H1 (cell line): ENCODE measurements around the gene DRC7. TPM values are rescaled to one million over a fixed set of nuclear protein-coding genes. Genes with fewer than 3 reads are reported as not detected.

Source experiments
- CTCF ChIA-PET: fragments of 300-600 bp; sonication (Branson Sonifier 250); formaldehyde crosslinking; loops from one replicate; lab custom pipeline; 2021; ENCODE audit not compliant: partially characterized antibody; lab: Charles Lee
- POLR2A ChIA-PET: fragments of 300-600 bp; sonication (Branson Sonifier 250); formaldehyde crosslinking; loops from one replicate; lab custom pipeline; 2021; ENCODE audit warnings: inconsistent platforms; ENCODE audit not compliant: partially characterized antibody; lab: Charles Lee
- DNase-seq, 2 experiments: peaks; one replicate each; pipeline versions ENCODE4 v3.0.0 to v3.0.0-alpha.2; 2010 to 2022; ENCODE audit warnings: low spot score in 2 of 2, low read depth in 1 of 2, mixed read lengths in 1 of 2
- FAIRE-seq: peaks from 2 replicates; lab custom pipeline; 2011; peaks lifted over from hg19 to GRCh38; lab: Jason Lieb, UNC
- H2AFZ ChIP-seq: 2 replicates; pipeline ENCODE4 v1.8.1; 2012; ENCODE audit warnings: low read length, inconsistent platforms
- H2AK5ac ChIP-seq: 2 replicates; pipeline ENCODE4 v1.6.1; 2013; ENCODE audit warnings: low read depth, low read length
- H2BK120ac ChIP-seq: replicated peaks from 2 replicates; pipeline ENCODE3; 2013; ENCODE audit warnings: low read depth, low read length, inconsistent platforms
- H2BK12ac ChIP-seq: 2 replicates; pipeline ENCODE4 v1.6.1; 2013; ENCODE audit warnings: low read depth, low read length
- H2BK15ac ChIP-seq: 2 replicates; pipeline ENCODE4 v1.6.1; 2013; ENCODE audit warnings: low read length
- H2BK20ac ChIP-seq: 2 replicates; pipeline ENCODE4 v1.6.1; 2013; ENCODE audit warnings: low read length
- H2BK5ac ChIP-seq: 2 replicates; pipeline ENCODE4 v1.6.1; 2013; ENCODE audit warnings: low read depth, low read length
- H3K14ac ChIP-seq: 2 replicates; pipeline ENCODE4 v1.6.1; 2013; ENCODE audit warnings: inconsistent platforms; ENCODE audit not compliant: insufficient read length
- H3K18ac ChIP-seq: 2 replicates; pipeline ENCODE4 v1.6.1; 2013; ENCODE audit warnings: low read length; ENCODE audit errors: extremely low read depth
- H3K23ac ChIP-seq: 2 replicates; pipeline ENCODE4 v1.6.1; 2013; ENCODE audit warnings: inconsistent platforms; ENCODE audit not compliant: insufficient read length
- H3K23me2 ChIP-seq: 2 replicates; pipeline ENCODE4 v1.6.1; 2013; ENCODE audit warnings: low read depth, low read length
- H3K27ac ChIP-seq: 2 replicates; pipeline ENCODE4 v1.6.1; 2011; ENCODE audit warnings: low read depth, low read length, inconsistent platforms
- H3K27me3 ChIP-seq, 4 experiments: replicated peaks in 1 of 4; 1 replicate in 1 of 4; 2 replicates in 3 of 4; pipeline versions ENCODE4 v1.6.1 to v1.8.1; 2011 to 2013; ENCODE audit warnings: low read length in 3 of 4, mild to moderate bottlenecking in 3 of 4, inconsistent platforms in 2 of 4, mixed read lengths in 2 of 4, moderate library complexity in 1 of 4; ENCODE audit not compliant: control insufficient read depth in 3 of 4, insufficient read depth in 3 of 4; ENCODE audit errors: extremely low read depth in 1 of 4
- H3K36me3 ChIP-seq, 4 experiments: 2 replicates each; pipeline versions ENCODE4 v1.6.1 to v1.8.1; 2011 to 2013; ENCODE audit warnings: mild to moderate bottlenecking in 4 of 4, low read length in 3 of 4, moderate library complexity in 2 of 4, control low read depth in 1 of 4, inconsistent platforms in 1 of 4; ENCODE audit not compliant: insufficient read depth in 4 of 4, control insufficient read depth in 2 of 4
- H3K4ac ChIP-seq: replicated peaks from 2 replicates; pipeline ENCODE3; 2013; ENCODE audit warnings: low read length, low read depth, mixed read lengths, inconsistent platforms; ENCODE audit not compliant: insufficient read length
- H3K4me1 ChIP-seq, 4 experiments: replicated peaks in 1 of 4; 1 replicate in 1 of 4; 2 replicates in 3 of 4; pipeline versions ENCODE4 v1.6.1 to v1.8.1; 2011 to 2013; ENCODE audit warnings: low read length in 3 of 4, inconsistent platforms in 2 of 4, mixed read lengths in 1 of 4; ENCODE audit not compliant: insufficient read depth in 4 of 4, control insufficient read depth in 3 of 4
- H3K4me2 ChIP-seq, 2 experiments: 2 replicates each; pipeline versions ENCODE4 v1.6.1 to v1.8.1; 2011 to 2013; ENCODE audit warnings: low read depth in 2 of 2, low read length in 2 of 2, control low read depth in 1 of 2, inconsistent platforms in 1 of 2, mild to moderate bottlenecking in 1 of 2; ENCODE audit not compliant: insufficient read depth in 1 of 2
- H3K4me3 ChIP-seq, 4 experiments: fragments of 200-600, 300-600 bp in 1 of 4; sonication (generic), shearing (Covaris generic), sonication (Bioruptor Twin) in 1 of 4; 2 replicates each; pipeline versions ENCODE4 v1.5.1 to v1.8.1; 2011 to 2016; ENCODE audit warnings: low read length in 4 of 4, low read depth in 3 of 4, control low read depth in 2 of 4, inconsistent platforms in 2 of 4, mild to moderate bottlenecking in 2 of 4, mixed read lengths in 1 of 4, moderate library complexity in 1 of 4; ENCODE audit not compliant: insufficient read depth in 2 of 4; ENCODE audit errors: extremely low read depth in 1 of 4
- H3K56ac ChIP-seq: replicated peaks from 2 replicates; pipeline ENCODE3; 2013; ENCODE audit warnings: low read depth, mild to moderate bottlenecking, mixed read lengths, low read length, inconsistent platforms; ENCODE audit not compliant: insufficient read length
- H3K79me1 ChIP-seq: 2 replicates; pipeline ENCODE4 v1.6.1; 2013; ENCODE audit warnings: low read depth, low read length, control low read depth
- H3K79me2 ChIP-seq, 2 experiments: 2 replicates each; pipeline versions ENCODE4 v1.6.1 to v1.8.1; 2012 to 2013; ENCODE audit warnings: low read length in 2 of 2, mild to moderate bottlenecking in 2 of 2, inconsistent platforms in 1 of 2; ENCODE audit not compliant: insufficient read depth in 2 of 2, control insufficient read depth in 1 of 2
- H3K9ac ChIP-seq, 4 experiments: replicated peaks in 1 of 4; 1 replicate in 1 of 4; 2 replicates in 3 of 4; pipeline versions ENCODE4 v1.6.1 to v1.8.1; 2011 to 2013; ENCODE audit warnings: low read depth in 3 of 4, low read length in 3 of 4, control low read depth in 2 of 4, mild to moderate bottlenecking in 2 of 4, moderate library complexity in 2 of 4, inconsistent platforms in 1 of 4; ENCODE audit errors: extremely low read depth in 1 of 4
- H3K9me3 ChIP-seq, 2 experiments: 2 replicates each; pipeline versions ENCODE4 v1.6.1 to v1.8.1; 2012 to 2013; ENCODE audit warnings: mild to moderate bottlenecking in 2 of 2, moderate library complexity in 2 of 2, control low read depth in 1 of 2, inconsistent platforms in 1 of 2, low read depth in 1 of 2, low read length in 1 of 2, mixed read lengths in 1 of 2; ENCODE audit not compliant: insufficient read depth in 2 of 2
- H4K20me1 ChIP-seq, 2 experiments: replicated peaks in 1 of 2; 2 replicates each; pipeline versions ENCODE3 to v1.8.1; 2011 to 2013; ENCODE audit warnings: inconsistent platforms in 2 of 2, low read length in 2 of 2, mild to moderate bottlenecking in 1 of 2; ENCODE audit not compliant: insufficient read depth in 2 of 2, control insufficient read depth in 1 of 2
- H4K5ac ChIP-seq: 2 replicates; pipeline ENCODE4 v1.6.1; 2013; ENCODE audit warnings: low read length, low read depth, mixed read lengths, inconsistent platforms; ENCODE audit not compliant: insufficient read length
- H4K8ac ChIP-seq: 2 replicates; pipeline ENCODE4 v1.8.0; 2013; ENCODE audit warnings: mild to moderate bottlenecking, moderate library complexity, low read length, inconsistent platforms; ENCODE audit not compliant: insufficient read depth; ENCODE audit errors: extremely low read depth
- H4K91ac ChIP-seq: replicated peaks from 2 replicates; pipeline ENCODE3; 2013; ENCODE audit warnings: low read length, mixed read lengths, inconsistent platforms; ENCODE audit not compliant: insufficient read length
- CHD2 ChIP-seq: IDR thresholded peaks from 2 replicates; pipeline ENCODE4 v1.6.1; 2012; ENCODE audit warnings: low read length, improper control_type of control experiment
- FOSL1 ChIP-seq: IDR thresholded peaks from 2 replicates; pipeline ENCODE4 v1.6.1; 2011; ENCODE audit warnings: mild to moderate bottlenecking, low read depth, low read length, moderate library complexity; ENCODE audit not compliant: insufficient read depth
- HDAC2 ChIP-seq, 2 experiments: fragments of 300-600 bp in 1 of 2; sonication (generic) in 1 of 2; IDR thresholded peaks; 2 replicates each; pipeline ENCODE4 v1.6.1; 2011 to 2012; ENCODE audit warnings: low read depth in 2 of 2, low read length in 2 of 2, mild to moderate bottlenecking in 2 of 2, moderate library complexity in 2 of 2, borderline replicate concordance in 1 of 2, inconsistent platforms in 1 of 2
- HDAC6 ChIP-seq: IDR thresholded peaks from one replicate; pipeline ENCODE4 v1.7.1; 2012; ENCODE audit warnings: low read depth, mild to moderate bottlenecking, inconsistent platforms, low read length, moderate library complexity
- JUND ChIP-seq: IDR thresholded peaks from 2 replicates; pipeline ENCODE4 v1.6.1; 2011; ENCODE audit warnings: mild to moderate bottlenecking, improper control_type of control experiment, low read length
- KDM1A ChIP-seq: fragments of 200-600, 300-600 bp; sonication (generic); IDR thresholded peaks from 2 replicates; pipeline ENCODE4 v1.7.1; 2016; ENCODE audit warnings: mild to moderate bottlenecking, low read length, borderline replicate concordance
- MAFK ChIP-seq: IDR thresholded peaks from 2 replicates; pipeline ENCODE4 v1.6.1; 2012; ENCODE audit warnings: low read depth, mild to moderate bottlenecking, improper control_type of control experiment, low read length
- POLR2AphosphoS5 ChIP-seq: IDR thresholded peaks from 2 replicates; pipeline ENCODE4 v1.6.1; 2011; ENCODE audit warnings: low read depth, low read length
- SIX5 ChIP-seq: IDR thresholded peaks from 2 replicates; pipeline ENCODE4 v1.6.1; 2011; ENCODE audit warnings: mild to moderate bottlenecking, low read depth, low read length
- TAF1 ChIP-seq: IDR thresholded peaks from 2 replicates; pipeline ENCODE4 v1.6.1; 2011; ENCODE audit warnings: mild to moderate bottlenecking, low read depth, low read length
- TCF12 ChIP-seq: IDR thresholded peaks from 2 replicates; pipeline ENCODE4 v1.6.1; 2011; ENCODE audit warnings: low read depth, mild to moderate bottlenecking, low read length
- TEAD4 ChIP-seq: IDR thresholded peaks from 2 replicates; pipeline ENCODE4 v1.6.1; 2012; ENCODE audit warnings: low read depth, low read length, inconsistent platforms, mixed read lengths
- WGBS, 2 experiments: shearing (Covaris generic) in 1 of 2; methylation state at CpG; one replicate each; pipeline versions ENCODE4 v1.1.6 to v1.1.7; 2013 to 2015; ENCODE audit warnings: low lambda C conversion rate in 2 of 2, mixed read lengths in 2 of 2, inconsistent platforms in 1 of 2, low coverage in 1 of 2, missing lambda C conversion rate in 1 of 2; ENCODE audit not compliant: insufficient replicate concordance in 2 of 2, insufficient coverage in 1 of 2, insufficient read length in 1 of 2; ENCODE audit errors: extremely low coverage in 1 of 2, missing lambda C conversion rate in 1 of 2; 5-methylcytosine and 5-hydroxymethylcytosine counted together
- polyA plus RNA-seq, 7 experiments: library from polyadenylated mRNA; depleted of rRNA in 3 of 7; stranded (reverse) in 5 of 7; unstranded in 2 of 7; fragments of >200 nt in 5 of 7; fragments of 200-250 nt in 2 of 7; gene quantifications; 1 replicate in 5 of 7; 2 replicates in 1 of 7; 4 replicates in 1 of 7; pipeline versions ENCODE4 v1.2.1 to v1.2.3, GENCODE V29; 2011 to 2013; ENCODE audit warnings: missing spikeins in 2 of 7, mixed read lengths in 2 of 7
- total RNA-seq: library from RNA; stranded (reverse); fragmentation: NEBNext Ultra II Directional; extraction: Animal tissue kit (Norgen Biotek cat#: 25700); gene quantifications from 2 replicates; pipeline ENCODE4 v1.2.1, GENCODE V29; 2021
- TF ChIP-seq, protein P1 (sequence below): IDR thresholded peaks from 2 replicates; pipeline ENCODE4 v1.6.1; 2012; ENCODE audit warnings: low read length, inconsistent platforms

DRC7 gene
- total and polyA plus RNA-seq, 2 of the 8 experiments (the other 6 are each of a cell fraction or from before 2014, with no cell fraction given) = 0.14 TPM; not detected in 1

DNA sequence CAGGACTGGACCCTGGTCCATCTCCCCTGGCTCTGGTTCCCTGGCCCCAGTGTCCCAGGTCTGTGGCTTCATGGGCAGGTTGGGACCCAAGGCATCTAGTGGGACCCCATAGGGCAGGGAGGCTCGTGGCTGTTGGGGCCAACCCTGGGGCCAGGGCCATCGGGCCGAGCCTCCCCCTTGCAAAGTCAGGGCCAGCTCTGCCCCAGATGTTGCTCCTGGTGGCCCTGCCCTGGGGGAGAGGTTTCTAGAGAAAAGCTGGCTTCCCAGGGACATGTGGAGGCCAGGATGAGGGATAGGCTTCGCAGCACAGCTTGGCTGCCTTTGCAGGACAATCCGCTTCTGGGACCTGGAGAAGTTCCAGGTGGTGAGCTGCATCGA, 57.6 kb downstream of the DRC7 start:
- Histone ChIP-seq H3K27me3 (no peaks in the 10 kb centered on the region), H3K79me2 (no peaks in the 10 kb centered on the region), H4K91ac (no peak overlapping the region), H3K9ac (no peak overlapping the region), H2BK15ac (no peak overlapping the region), H3K4me1 (no peaks in the 10 kb centered on the region), H4K5ac (no peak overlapping the region), H4K8ac (no peak overlapping the region), H2AFZ (no peak overlapping the region), H3K56ac (no peak overlapping the region), H3K4me3 (no peak overlapping the region), H2BK5ac (no peak overlapping the region), H3K4me2 (no peak overlapping the region), H3K14ac (no peak overlapping the region), H3K9me3 (no peaks in the 10 kb centered on the region), H3K23ac (no peak overlapping the region), H2BK20ac (no peak overlapping the region), H3K27ac (no peak overlapping the region), H2BK12ac (no peak overlapping the region), H3K79me1 (no peaks in the 10 kb centered on the region), H2AK5ac (no peak overlapping the region), H3K18ac (no peak overlapping the region), H3K4ac (no peak overlapping the region), H3K23me2 (no peaks in the 10 kb centered on the region), H2BK120ac (no peak overlapping the region), H3K36me3 (peaks cover 0 to 12% (median 7%) of the 10 kb centered on the region in 4 experiments; a peak in 6 of 8 replicates), H4K20me1 (peaks cover 0 to 4% of the 10 kb centered on the region in 2 experiments)
- POLR2A ChIA-PET = interaction anchor here (1.5 to 2.0 kb wide), 2 partner anchors 8 to 16 kb away, joined by 3 to 5 read pairs; no protein-coding TSS in a partner anchor
- peak in 1 of 2 experiments; percentile 39 for DNase-seq
- CTCF ChIA-PET = interaction anchor here (0.7 to 1.6 kb wide), 9 partner anchors 12 to 177 kb away, joined by 3 to 6 read pairs (median 4); no protein-coding TSS in a partner anchor
- 91% methylated on average over 6 of the region's 6 CpGs; no CpG with 5 or more reads in 1 of the 2 experiments for WGBS, 2 experiments
- FAIRE-seq = no peak
- TF ChIP-seq TCF12 (no peak), SIX5 (no peak), JUND (no peak), TAF1 (no peak), TEAD4 (no peak), CHD2 (no peak), KDM1A (no peak), MAFK (no peak), POLR2AphosphoS5 (no peak), FOSL1 (no peak), HDAC6 (no peak), HDAC2 (IDR thresholded peaks at IDR 0.05; ENCODE audit: borderline replicate concordance in 1 of 2, low read depth in 2 of 2, low read length in 2 of 2) (no peak)
- TF ChIP-seq, protein P1, sequence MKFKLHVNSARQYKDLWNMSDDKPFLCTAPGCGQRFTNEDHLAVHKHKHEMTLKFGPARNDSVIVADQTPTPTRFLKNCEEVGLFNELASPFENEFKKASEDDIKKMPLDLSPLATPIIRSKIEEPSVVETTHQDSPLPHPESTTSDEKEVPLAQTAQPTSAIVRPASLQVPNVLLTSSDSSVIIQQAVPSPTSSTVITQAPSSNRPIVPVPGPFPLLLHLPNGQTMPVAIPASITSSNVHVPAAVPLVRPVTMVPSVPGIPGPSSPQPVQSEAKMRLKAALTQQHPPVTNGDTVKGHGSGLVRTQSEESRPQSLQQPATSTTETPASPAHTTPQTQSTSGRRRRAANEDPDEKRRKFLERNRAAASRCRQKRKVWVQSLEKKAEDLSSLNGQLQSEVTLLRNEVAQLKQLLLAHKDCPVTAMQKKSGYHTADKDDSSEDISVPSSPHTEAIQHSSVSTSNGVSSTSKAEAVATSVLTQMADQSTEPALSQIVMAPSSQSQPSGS = no peak
